Osteocyte (in vitro differentiated cells): ENCODE measurements around the gene NDUFS1. TPM values are rescaled to one million over a fixed set of nuclear protein-coding genes. Genes with fewer than 3 reads are reported as not detected.
"Not testable (repeated sequence)": the region's sequence is repeated elsewhere in the genome, so short reads cannot be mapped to it uniquely, and the experiment has no call there.

Source experiments
- DNase-seq: peaks from one replicate; pipeline ENCODE4 v3.0.0; 2021; ENCODE audit warnings: mixed read lengths; ENCODE audit not compliant: unreplicated experiment; ENCODE audit errors: extremely low spot score
- H3K27ac Mint-ChIP-seq: one replicate; pipeline ENCODE4 v1.8.0; 2021; ENCODE audit warnings: mild to moderate bottlenecking, mixed read lengths; ENCODE audit not compliant: unreplicated experiment
- H3K27me3 Mint-ChIP-seq: one replicate; pipeline ENCODE4 v1.8.0; 2021; ENCODE audit warnings: mixed read lengths; ENCODE audit not compliant: unreplicated experiment
- H3K36me3 Mint-ChIP-seq: one replicate; pipeline ENCODE4 v1.8.0; 2021; ENCODE audit warnings: mixed read lengths; ENCODE audit not compliant: unreplicated experiment
- H3K4me1 Mint-ChIP-seq: one replicate; pipeline ENCODE4 v1.8.0; 2021; ENCODE audit warnings: mixed read lengths; ENCODE audit not compliant: unreplicated experiment
- H3K4me3 Mint-ChIP-seq: one replicate; pipeline ENCODE4 v1.8.0; 2021; ENCODE audit warnings: mild to moderate bottlenecking, moderate library complexity, mixed read lengths; ENCODE audit not compliant: unreplicated experiment
- H3K9me3 Mint-ChIP-seq: one replicate; pipeline ENCODE4 v1.8.0; 2021; ENCODE audit warnings: mixed read lengths; ENCODE audit not compliant: unreplicated experiment
- long read RNA-seq: library from polyadenylated mRNA; unstranded; transcript quantifications from one replicate; pipeline ENCODE4 v2.0.0, GENCODE V29; 2021
- total RNA-seq: library from RNA; stranded (reverse); gene quantifications from 2 replicates; pipeline ENCODE4 v1.2.1, GENCODE V29; 2021
- TF ChIP-seq, protein P1 (sequence below): fragments of 200-600 bp; sonication (generic); IDR thresholded peaks from 2 replicates; pipeline ENCODE4 v1.5.0; 2021; ENCODE audit warnings: antibody characterized with exemption, mild to moderate bottlenecking, moderate library complexity

The NDUFS1 gene
- total RNA-seq = 90.5 and 97.2 TPM in 2 replicates
- long read RNA-seq, full-length matches to known transcripts = 521 of 593 reads
- long read RNA-seq, partial matches to known transcripts = 31 of 593 reads
- long read RNA-seq, other reads (novel, unspliced or antisense) = 41 of 593 reads

DNA sequence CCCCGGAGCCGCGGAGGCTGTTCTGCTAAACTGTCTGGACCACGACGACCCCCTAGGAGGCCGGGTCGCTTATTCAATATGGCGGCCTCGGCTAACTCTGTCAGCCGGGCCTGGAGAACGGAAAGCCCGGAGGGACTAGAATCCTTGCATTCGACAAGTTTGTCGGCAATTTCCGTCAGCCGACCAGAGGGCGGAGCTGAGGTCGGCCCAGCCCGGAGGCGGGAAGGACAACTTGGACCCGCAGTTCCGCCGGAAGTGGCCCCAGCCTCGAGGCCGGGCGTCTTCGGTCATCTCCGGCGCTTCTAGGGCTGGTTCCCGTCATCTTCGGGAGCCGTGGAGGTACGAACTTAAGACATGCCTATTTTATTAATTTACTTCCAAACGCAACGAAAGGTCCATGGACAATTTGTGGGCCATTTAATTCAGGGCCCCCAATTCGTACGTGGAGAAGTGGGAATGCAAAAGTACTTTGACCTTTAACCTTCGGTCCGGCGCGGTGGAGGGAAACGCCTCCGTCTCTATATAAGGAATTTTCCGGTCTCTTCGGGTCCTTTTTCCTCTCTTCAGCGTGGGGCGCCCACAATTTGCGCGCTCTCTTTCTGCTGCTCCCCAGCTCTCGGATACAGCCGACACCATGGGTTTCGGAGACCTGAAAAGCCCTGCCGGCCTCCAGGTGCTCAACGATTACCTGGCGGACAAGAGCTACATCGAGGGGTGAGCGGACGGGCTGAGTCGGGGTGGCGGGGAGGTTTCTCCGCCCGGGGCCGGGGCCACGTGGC is at the start of gene NDUFS1, which contains the start of gene EEF1B2:
TSS of gene NDUFS1 (minus strand) at position 99 of the 779 bp plus-strand sequence. CDS start 5,766 bp downstream, outside the sequence.
TSS of gene EEF1B2 (plus strand) at position 550 of the 779 bp plus-strand sequence. CDS start at position 635, 85 bp downstream.
- Mint-ChIP-seq H3K27me3 (no peaks in the 10 kb centered on the region), H3K9me3 (no peaks in the 10 kb centered on the region), H3K36me3 (peaks cover 28% of the 10 kb centered on the region), H3K4me3 (peak within 1 kb of the TSS; percentile 97), H3K4me1 (peaks cover 36% of the 10 kb centered on the region), H3K27ac (peak within 1 kb of the TSS; percentile 98)
- peak; percentile 99 for DNase-seq
- TF ChIP-seq, protein P1, sequence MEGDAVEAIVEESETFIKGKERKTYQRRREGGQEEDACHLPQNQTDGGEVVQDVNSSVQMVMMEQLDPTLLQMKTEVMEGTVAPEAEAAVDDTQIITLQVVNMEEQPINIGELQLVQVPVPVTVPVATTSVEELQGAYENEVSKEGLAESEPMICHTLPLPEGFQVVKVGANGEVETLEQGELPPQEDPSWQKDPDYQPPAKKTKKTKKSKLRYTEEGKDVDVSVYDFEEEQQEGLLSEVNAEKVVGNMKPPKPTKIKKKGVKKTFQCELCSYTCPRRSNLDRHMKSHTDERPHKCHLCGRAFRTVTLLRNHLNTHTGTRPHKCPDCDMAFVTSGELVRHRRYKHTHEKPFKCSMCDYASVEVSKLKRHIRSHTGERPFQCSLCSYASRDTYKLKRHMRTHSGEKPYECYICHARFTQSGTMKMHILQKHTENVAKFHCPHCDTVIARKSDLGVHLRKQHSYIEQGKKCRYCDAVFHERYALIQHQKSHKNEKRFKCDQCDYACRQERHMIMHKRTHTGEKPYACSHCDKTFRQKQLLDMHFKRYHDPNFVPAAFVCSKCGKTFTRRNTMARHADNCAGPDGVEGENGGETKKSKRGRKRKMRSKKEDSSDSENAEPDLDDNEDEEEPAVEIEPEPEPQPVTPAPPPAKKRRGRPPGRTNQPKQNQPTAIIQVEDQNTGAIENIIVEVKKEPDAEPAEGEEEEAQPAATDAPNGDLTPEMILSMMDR = no peak

DNA sequence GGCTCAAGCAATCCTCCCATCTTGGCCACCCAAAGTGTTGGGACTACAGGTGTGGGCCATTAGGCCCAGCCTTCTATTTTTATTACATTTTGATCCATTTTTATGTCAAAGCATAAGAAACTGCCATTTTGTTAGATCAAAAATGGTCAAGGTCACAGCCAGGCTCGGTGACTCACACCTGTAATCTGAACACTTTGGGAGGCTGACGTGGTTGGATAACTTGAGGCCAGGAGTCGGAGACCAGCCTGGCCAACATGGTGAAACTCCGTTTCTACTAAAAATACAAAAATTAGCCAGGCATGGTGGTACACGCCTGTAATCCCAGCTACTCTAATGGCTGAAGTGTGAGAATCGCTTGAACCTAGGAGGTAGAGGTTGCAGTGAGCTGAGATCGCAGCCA is 49.7 kb upstream of the NDUFS1 start:
- TF ChIP-seq, protein P1 = no peak
- H3K27me3 Mint-ChIP-seq = no peaks in the 10 kb centered on the region

DNA sequence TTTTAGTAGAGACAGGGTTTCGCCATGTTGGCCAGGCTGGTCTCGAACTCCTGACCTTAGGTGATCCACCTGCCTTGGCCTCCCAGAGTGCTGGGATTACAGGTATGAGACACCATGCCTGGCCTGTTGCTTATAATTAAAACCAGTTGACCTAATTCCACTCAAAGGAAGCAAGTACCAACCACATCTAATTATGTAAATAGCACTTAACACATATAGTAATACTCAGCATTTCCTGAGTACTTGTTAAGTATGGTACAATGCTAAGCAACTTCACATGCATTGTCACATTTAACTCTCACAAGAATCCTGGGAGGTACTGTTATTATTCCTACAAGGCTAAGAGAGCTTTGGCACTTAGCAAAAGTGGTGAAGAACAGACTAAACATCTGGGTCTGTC is 48.1 kb upstream of the NDUFS1 start:
- peaks cover 33% of the 10 kb centered on the region for H3K4me1 Mint-ChIP-seq
- not testable (repeated sequence) for H3K27ac Mint-ChIP-seq, H3K27me3 Mint-ChIP-seq, H3K36me3 Mint-ChIP-seq, H3K9me3 Mint-ChIP-seq, H3K4me3 Mint-ChIP-seq, DNase-seq

More for the DNA sequence above, 49.7 kb upstream of the NDUFS1 start:
- no peak overlapping the region for H3K27ac Mint-ChIP-seq
- DNase-seq = no peak
- peaks cover 2% of the 10 kb centered on the region for H3K36me3 Mint-ChIP-seq
- no peaks in the 10 kb centered on the region for H3K9me3 Mint-ChIP-seq
- no peak overlapping the region for H3K4me3 Mint-ChIP-seq
- H3K4me1 Mint-ChIP-seq = peaks cover 42% of the 10 kb centered on the region

DNA sequence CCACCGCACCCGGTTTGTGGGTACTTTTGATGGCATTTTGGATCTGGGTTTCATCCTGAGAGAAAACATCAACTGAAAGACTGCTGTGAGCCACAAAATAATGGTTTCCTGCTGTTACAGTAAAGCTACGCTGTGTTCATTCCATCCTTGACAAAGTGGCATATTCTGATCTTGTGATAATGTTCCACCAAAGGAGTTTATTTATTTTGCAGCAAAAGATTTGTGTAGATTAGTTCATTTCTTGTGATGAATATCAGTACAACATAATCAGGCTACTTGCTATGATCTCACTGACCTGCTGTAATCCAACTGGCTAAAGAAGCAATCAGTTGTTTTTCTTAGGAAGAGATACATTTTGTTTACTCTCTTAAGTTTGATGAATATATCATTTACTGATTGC is 45.5 kb upstream of the NDUFS1 start:
- no peak for DNase-seq
- TF ChIP-seq, protein P1 = no peak
- peak overlapping the region; percentile 72 for H3K27ac Mint-ChIP-seq
- H3K36me3 Mint-ChIP-seq = peaks cover 10% of the 10 kb centered on the region
- H3K4me1 Mint-ChIP-seq = peaks cover 27% of the 10 kb centered on the region
- H3K27me3 Mint-ChIP-seq = no peaks in the 10 kb centered on the region
- no peaks in the 10 kb centered on the region for H3K9me3 Mint-ChIP-seq
- no peak overlapping the region for H3K4me3 Mint-ChIP-seq

DNA sequence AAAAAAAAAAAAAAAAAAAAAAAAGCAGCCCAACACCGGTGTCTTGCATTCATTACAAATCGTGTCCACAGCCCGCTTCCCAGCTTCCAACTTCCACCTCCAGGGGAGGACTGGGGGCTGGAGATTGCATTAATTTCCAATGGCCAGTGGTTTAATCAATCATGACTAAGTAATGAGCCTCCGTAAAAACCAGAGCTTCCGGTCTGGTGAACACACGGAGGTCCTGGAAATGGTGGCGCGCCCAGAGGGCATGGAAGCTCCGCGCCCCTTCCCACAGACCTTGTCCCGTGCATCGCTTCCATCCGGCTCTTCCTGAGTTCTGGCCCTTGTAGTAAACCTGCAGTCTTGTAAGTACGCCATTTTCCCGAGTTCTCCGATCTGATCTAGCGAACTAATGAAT is 44.1 kb upstream of the NDUFS1 start:
- Mint-ChIP-seq H3K27me3 (no peaks in the 10 kb centered on the region), H3K9me3 (no peaks in the 10 kb centered on the region), H3K27ac (peak overlapping the region; percentile 35), H3K4me3 (no peak overlapping the region), H3K4me1 (peaks cover 37% of the 10 kb centered on the region), H3K36me3 (peaks cover 10% of the 10 kb centered on the region)
- TF ChIP-seq, protein P1 = no peak
- DNase-seq = no peak
